Cardiac muscle cell (in vitro differentiated cells and primary cell): ENCODE data around the gene PLD5. TPM values are rescaled to one million over a fixed set of nuclear protein-coding genes. Genes with fewer than 3 reads are reported as not detected.
A peak's percentile ranks its signal among the peaks of the same experiment; 100 is the strongest.
"Not testable (repeated sequence)": the region's sequence is repeated elsewhere in the genome, so short reads cannot be mapped to it uniquely, and the experiment has no call there.

Experiments
- DNase-seq, 2 donors: peaks; one replicate each; pipeline versions ENCODE4 v3.0.0 to v3.0.0-alpha.2; 2010 to 2017; ENCODE audit warnings: low read depth in 1 of 2, low spot score in 1 of 2
- H3K27ac ChIP-seq: fragments of 200-600 bp; sonication (generic); 2 replicates; pipeline ENCODE4 v1.5.1; 2016
- H3K27me3 ChIP-seq: fragments of 200-600 bp; sonication (generic); 2 replicates; pipeline ENCODE4 v1.6.0; 2016; ENCODE audit warnings: control low read depth
- H3K36me3 ChIP-seq: fragments of 200-600 bp; sonication (generic); 2 replicates; pipeline ENCODE4 v1.5.1; 2016; ENCODE audit warnings: control low read depth
- H3K4me1 ChIP-seq: fragments of 200-600 bp; sonication (generic); 2 replicates; pipeline ENCODE4 v1.8.1; 2017; ENCODE audit warnings: low read depth, mild to moderate bottlenecking, mixed run types
- H3K4me3 ChIP-seq: fragments of 200-600 bp; sonication (generic); 2 replicates; pipeline ENCODE4 v1.5.1; 2016; ENCODE audit warnings: mild to moderate bottlenecking
- H3K9me3 ChIP-seq: fragments of 200-600 bp; sonication (generic); 2 replicates; pipeline ENCODE4 v1.5.1; 2017; ENCODE audit warnings: low read depth, mild to moderate bottlenecking, control low read depth
- CTCF ChIP-seq: IDR thresholded peaks from 2 replicates; pipeline ENCODE4 v1.5.1; 2012; ENCODE audit warnings: low read depth, mild to moderate bottlenecking, low read length
- polyA plus RNA-seq: library from polyadenylated mRNA; unstranded; fragments of >200 nt; fragmentation: Nextera tagmentation; extraction: Ambion mirVana; gene quantifications from 2 replicates; pipeline ENCODE4 v1.2.1, GENCODE V29; 2016
- total RNA-seq: library from RNA; depleted of rRNA; stranded (reverse); fragments of >200 nt; gene quantifications from 2 replicates; pipeline ENCODE4 v1.2.3, GENCODE V29; 2016

PLD5 gene
- total and polyA plus RNA-seq, 2 experiments from 2014 or later = 0.03 to 0.06 TPM

- H3K27ac ChIP-seq = no peak overlapping the region
- no peaks in the 10 kb centered on the region for H3K36me3 ChIP-seq
- no peaks in the 10 kb centered on the region for H3K9me3 ChIP-seq
- H3K4me1 ChIP-seq = peaks cover 15% of the 10 kb centered on the region
- TF ChIP-seq CTCF = no peak
- no peak overlapping the region for H3K4me3 ChIP-seq
- no peaks in the 10 kb centered on the region for H3K27me3 ChIP-seq
- no peak for DNase-seq
Observed at GRCh38 chr1:242196101-242196500, 328.4 kb downstream of the PLD5 start.

GRCh38 chr1:242189591-242189990 lies 334.9 kb downstream of the PLD5 start:
- no peak for DNase-seq
- H3K4me3 ChIP-seq = no peak overlapping the region
- H3K4me1 ChIP-seq = peaks cover 28% of the 10 kb centered on the region
- TF ChIP-seq CTCF = no peak
- no peak overlapping the region for H3K27ac ChIP-seq
- H3K27me3 ChIP-seq = no peaks in the 10 kb centered on the region
- H3K9me3 ChIP-seq = no peaks in the 10 kb centered on the region
- H3K36me3 ChIP-seq = no peaks in the 10 kb centered on the region

GRCh38 chr1:242187816-242188215 lies 336.7 kb downstream of the PLD5 start:
- H3K27me3 ChIP-seq = no peaks in the 10 kb centered on the region
- peaks cover 28% of the 10 kb centered on the region for H3K4me1 ChIP-seq
- H3K27ac ChIP-seq = no peak overlapping the region
- H3K36me3 ChIP-seq = no peaks in the 10 kb centered on the region
- no peak overlapping the region for H3K4me3 ChIP-seq
- no peak for DNase-seq
- TF ChIP-seq CTCF = no peak
- H3K9me3 ChIP-seq = no peaks in the 10 kb centered on the region

DNA sequence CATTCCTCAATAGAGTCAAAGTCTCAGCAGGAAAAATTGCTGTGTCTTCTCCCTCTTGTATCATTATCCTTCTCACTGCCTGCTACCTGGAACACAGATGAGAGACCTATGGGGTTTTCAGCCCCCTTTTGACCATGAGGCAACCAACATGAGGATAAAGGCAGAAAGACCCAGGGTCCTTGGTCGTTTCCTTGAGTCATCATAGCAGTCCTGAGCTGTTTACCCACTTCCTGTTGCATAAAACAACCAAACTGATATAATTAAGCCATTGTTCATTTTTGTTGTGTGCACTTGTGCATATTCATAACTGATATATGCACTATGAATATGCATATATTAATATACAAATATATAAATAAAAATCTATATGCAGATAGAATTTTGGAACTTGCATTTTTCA lies 337.3 kb downstream of the PLD5 start:
- no peak overlapping the region for H3K27ac ChIP-seq
- peaks cover 28% of the 10 kb centered on the region for H3K4me1 ChIP-seq
- no peaks in the 10 kb centered on the region for H3K9me3 ChIP-seq
- H3K36me3 ChIP-seq = no peaks in the 10 kb centered on the region
- no peaks in the 10 kb centered on the region for H3K27me3 ChIP-seq
- TF ChIP-seq CTCF = no peak
- DNase-seq = no peak
- no peak overlapping the region for H3K4me3 ChIP-seq

GRCh38 chr1:242185731-242186130 lies 338.8 kb downstream of the PLD5 start:
- H3K9me3 ChIP-seq = no peaks in the 10 kb centered on the region
- H3K27ac ChIP-seq = no peak overlapping the region
- H3K36me3 ChIP-seq = no peaks in the 10 kb centered on the region
- peak in 1 of 2 donors; percentile 88 for DNase-seq
- no peak for TF ChIP-seq CTCF
- no peaks in the 10 kb centered on the region for H3K27me3 ChIP-seq
- no peak overlapping the region for H3K4me3 ChIP-seq
- H3K4me1 ChIP-seq = peaks cover 28% of the 10 kb centered on the region

- no peak for DNase-seq
- no peak for TF ChIP-seq CTCF
- Histone ChIP-seq H3K4me1 (peaks cover 28% of the 10 kb centered on the region), H3K27ac (no peak overlapping the region), H3K27me3 (no peaks in the 10 kb centered on the region), H3K36me3 (no peaks in the 10 kb centered on the region), H3K4me3 (no peak overlapping the region), H3K9me3 (no peaks in the 10 kb centered on the region)
Observed at GRCh38 chr1:242184955-242185354, 339.5 kb downstream of the PLD5 start.

DNA sequence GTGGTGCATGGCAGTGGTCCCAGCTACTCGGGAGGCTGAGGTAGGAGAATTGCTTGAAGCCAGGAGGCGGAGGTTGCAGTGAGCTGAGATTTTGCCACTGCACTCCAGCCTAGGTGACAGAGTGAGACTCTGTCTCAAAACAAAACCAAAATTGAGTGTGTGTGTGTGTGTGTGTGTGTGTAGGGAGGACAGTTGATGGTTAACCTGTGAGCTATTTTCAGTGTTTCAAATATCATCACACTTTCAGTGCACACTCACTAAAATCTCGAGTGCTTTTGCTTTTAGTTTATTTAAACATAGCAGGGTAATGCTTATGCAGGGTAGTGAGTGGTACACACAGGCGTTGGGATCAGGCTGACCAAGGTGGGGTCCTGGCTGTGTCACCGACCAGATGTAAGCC lies 344.7 kb downstream of the PLD5 start:
- not testable (repeated sequence) for H3K4me1 ChIP-seq, DNase-seq, H3K36me3 ChIP-seq, H3K9me3 ChIP-seq, H3K4me3 ChIP-seq, H3K27ac ChIP-seq, H3K27me3 ChIP-seq
